ENCODE data around the gene EPN2.

EPN2 gene

GRCh38 chr17:19332371-19333131 lies 95.4 kb downstream of the EPN2 start:
- no peak for DNase-seq

- no peak for DNase-seq
Observed at GRCh38 chr17:19333132-19333440, 95.9 kb downstream of the EPN2 start.

- no peak for DNase-seq
Observed at GRCh38 chr17:19333736-19334290, 96.6 kb downstream of the EPN2 start.

GRCh38 chr17:19334331-19334730 lies 97.2 kb downstream of the EPN2 start:
- DNase-seq: no peak

GRCh38 chr17:19335951-19336631 lies 98.9 kb downstream of the EPN2 start:
- DNase-seq: no peak

GRCh38 chr17:19336938-19337711 lies 100.0 kb downstream of the EPN2 start:
- no peak for DNase-seq

- DNase-seq: no peak
Observed at GRCh38 chr17:19337712-19338023, 100.5 kb downstream of the EPN2 start.

GRCh38 chr17:19338031-19338990 lies 101.1 kb downstream of the EPN2 start:
- peak; percentile 35 for DNase-seq

GRCh38 chr17:19339341-19339815 lies 102.2 kb downstream of the EPN2 start:
- DNase-seq: no peak

- no peak for DNase-seq
Observed at GRCh38 chr17:19341211-19341631, 104.1 kb downstream of the EPN2 start.

- DNase-seq: peak; percentile 51
Observed at GRCh38 chr17:19341641-19342610, 104.8 kb downstream of the EPN2 start.

- no peak for DNase-seq
Observed at GRCh38 chr17:19342611-19343255, 105.6 kb downstream of the EPN2 start.

- no peak for DNase-seq
Observed at GRCh38 chr17:19343256-19343630, 106.1 kb downstream of the EPN2 start.

- no peak for DNase-seq
Observed at GRCh38 chr17:19343671-19344151, 106.5 kb downstream of the EPN2 start.

- no peak for DNase-seq
Observed at GRCh38 chr17:19344311-19345066, 107.3 kb downstream of the EPN2 start.

- DNase-seq: no peak
Observed at GRCh38 chr17:19345067-19345460, 107.9 kb downstream of the EPN2 start.

- no peak for DNase-seq
Observed at GRCh38 chr17:19345486-19346350, 108.6 kb downstream of the EPN2 start.
